ENCODE measurements around the gene ARHGAP45.

The ARHGAP45 gene

GRCh38 chr19:1076046-1076386 lies 9.0 kb downstream of the ARHGAP45 start:
- Histone ChIP-seq H3K36me3 (ENCODE audit: insufficient read depth, low read length) (no peaks in the 10 kb centered on the region), H3K9me3 (ENCODE audit: low read depth, low read length) (no peaks in the 10 kb centered on the region), H3K9ac (ENCODE audit: insufficient read length) (no peak overlapping the region), H3K4me3 (no peak overlapping the region), H3K27ac (no peak overlapping the region)
- no peak for DNase-seq (ENCODE audit: low read depth, low spot score)
- TF ChIP-seq EZH2 (IDR thresholded peaks at IDR 0.05) (no peak), POLR2AphosphoS5 (IDR thresholded peaks at IDR 0.05; ENCODE audit: borderline replicate concordance, low read depth, low read length) (no peak), FOXP2 (optimal IDR thresholded peaks at IDR 0.05; ENCODE audit: control extremely low read depth, extremely low read length, insufficient read depth) (no peak)

GRCh38 chr19:1076951-1077350 lies 10.0 kb downstream of the ARHGAP45 start:
- Histone ChIP-seq H3K4me3 (no peak overlapping the region), H3K27ac (no peak overlapping the region), H3K36me3 (ENCODE audit: insufficient read depth, low read length) (no peaks in the 10 kb centered on the region), H3K9ac (ENCODE audit: insufficient read length) (no peak overlapping the region), H3K9me3 (ENCODE audit: low read depth, low read length) (no peaks in the 10 kb centered on the region)
- TF ChIP-seq FOXP2 (optimal IDR thresholded peaks at IDR 0.05; ENCODE audit: control extremely low read depth, extremely low read length, insufficient read depth): no peak
- no peak for TF ChIP-seq EZH2 (IDR thresholded peaks at IDR 0.05)
- TF ChIP-seq POLR2AphosphoS5 (IDR thresholded peaks at IDR 0.05; ENCODE audit: borderline replicate concordance, low read depth, low read length): no peak
- DNase-seq (ENCODE audit: low read depth, low spot score): no peak

- H3K4me3 ChIP-seq: no peak overlapping the region
- H3K9me3 ChIP-seq (ENCODE audit: low read depth, low read length): no peaks in the 10 kb centered on the region
- no peak overlapping the region for H3K9ac ChIP-seq (ENCODE audit: insufficient read length)
- H3K27ac ChIP-seq: no peak overlapping the region
- H3K36me3 ChIP-seq (ENCODE audit: insufficient read depth, low read length): no peaks in the 10 kb centered on the region
- no peak for DNase-seq (ENCODE audit: low read depth, low spot score)
- TF ChIP-seq FOXP2 (optimal IDR thresholded peaks at IDR 0.05; ENCODE audit: control extremely low read depth, extremely low read length, insufficient read depth): no peak
- no peak for TF ChIP-seq EZH2 (IDR thresholded peaks at IDR 0.05)
- no peak for TF ChIP-seq POLR2AphosphoS5 (IDR thresholded peaks at IDR 0.05; ENCODE audit: borderline replicate concordance, low read depth, low read length)
Observed at GRCh38 chr19:1079566-1080111, 12.7 kb downstream of the ARHGAP45 start.

- no peak overlapping the region for H3K27ac ChIP-seq
- TF ChIP-seq POLR2AphosphoS5 (IDR thresholded peaks at IDR 0.05; ENCODE audit: borderline replicate concordance, low read depth, low read length): no peak
- TF ChIP-seq EZH2 (IDR thresholded peaks at IDR 0.05): no peak
- no peak for TF ChIP-seq FOXP2 (optimal IDR thresholded peaks at IDR 0.05; ENCODE audit: control extremely low read depth, extremely low read length, insufficient read depth)
- no peak overlapping the region for H3K9ac ChIP-seq (ENCODE audit: insufficient read length)
- H3K9me3 ChIP-seq (ENCODE audit: low read depth, low read length): no peaks in the 10 kb centered on the region
- DNase-seq (ENCODE audit: low read depth, low spot score): no peak
- no peaks in the 10 kb centered on the region for H3K36me3 ChIP-seq (ENCODE audit: insufficient read depth, low read length)
- H3K4me3 ChIP-seq: no peak overlapping the region
Observed at GRCh38 chr19:1080360-1081161, 13.6 kb downstream of the ARHGAP45 start.

- TF ChIP-seq POLR2AphosphoS5 (IDR thresholded peaks at IDR 0.05; ENCODE audit: borderline replicate concordance, low read depth, low read length) (no peak), FOXP2 (optimal IDR thresholded peaks at IDR 0.05; ENCODE audit: control extremely low read depth, extremely low read length, insufficient read depth) (no peak), EZH2 (IDR thresholded peaks at IDR 0.05) (no peak)
- no peak overlapping the region for H3K27ac ChIP-seq
- no peaks in the 10 kb centered on the region for H3K9me3 ChIP-seq (ENCODE audit: low read depth, low read length)
- H3K36me3 ChIP-seq (ENCODE audit: insufficient read depth, low read length): no peaks in the 10 kb centered on the region
- no peak for DNase-seq (ENCODE audit: low read depth, low spot score)
- no peak overlapping the region for H3K4me3 ChIP-seq
- H3K9ac ChIP-seq (ENCODE audit: insufficient read length): no peak overlapping the region
Observed at GRCh38 chr19:1081301-1082164, 14.6 kb downstream of the ARHGAP45 start.

- TF ChIP-seq FOXP2 (optimal IDR thresholded peaks at IDR 0.05; ENCODE audit: control extremely low read depth, extremely low read length, insufficient read depth) (no peak), POLR2AphosphoS5 (IDR thresholded peaks at IDR 0.05; ENCODE audit: borderline replicate concordance, low read depth, low read length) (no peak), EZH2 (IDR thresholded peaks at IDR 0.05) (no peak)
- Histone ChIP-seq H3K36me3 (ENCODE audit: insufficient read depth, low read length) (no peaks in the 10 kb centered on the region), H3K9me3 (ENCODE audit: low read depth, low read length) (no peaks in the 10 kb centered on the region), H3K9ac (ENCODE audit: insufficient read length) (no peak overlapping the region), H3K27ac (peak overlapping the region; percentile 57; the same call in 1 of the 2 replicates), H3K4me3 (peak overlapping the region; percentile 77)
- DNase-seq (ENCODE audit: low read depth, low spot score): no peak
Observed at GRCh38 chr19:1082165-1082927, 15.4 kb downstream of the ARHGAP45 start.

GRCh38 chr19:1082928-1083816 lies 16.2 kb downstream of the ARHGAP45 start:
- no peak for TF ChIP-seq POLR2AphosphoS5 (IDR thresholded peaks at IDR 0.05; ENCODE audit: borderline replicate concordance, low read depth, low read length)
- TF ChIP-seq EZH2 (IDR thresholded peaks at IDR 0.05): no peak
- no peak for TF ChIP-seq FOXP2 (optimal IDR thresholded peaks at IDR 0.05; ENCODE audit: control extremely low read depth, extremely low read length, insufficient read depth)
- DNase-seq (ENCODE audit: low read depth, low spot score): no peak
- 0 out of 2 replicates have a peak, but pooled peaks cover 5% of the 10 kb centered on the region for H3K36me3 ChIP-seq (ENCODE audit: insufficient read depth, low read length)
- H3K9me3 ChIP-seq (ENCODE audit: low read depth, low read length): no peaks in the 10 kb centered on the region
- H3K9ac ChIP-seq (ENCODE audit: insufficient read length): no peak overlapping the region
- H3K27ac ChIP-seq: no peak overlapping the region
- H3K4me3 ChIP-seq: peak overlapping the region; percentile 77
